Stimulated activated CD8-positive, alpha-beta memory T cell treated with anti-CD3 and anti-CD28 coated beads, Interleukin-12 subunit alpha, Interleukin-12 subunit beta, amount 100 ng/mL, for 4 hours (primary cell): ENCODE results near the gene UVSSA.
"Not testable (repeated sequence)": the region's sequence is repeated elsewhere in the genome, so short reads cannot be mapped to it uniquely, and the experiment has no call there.

Experiments
- DNase-seq: peaks from one replicate; pipeline ENCODE4 v3.0.0-alpha.2; 2020; ENCODE audit warnings: low read depth

UVSSA gene

GRCh38 chr4:1331591-1332353, 15.2 kb upstream of the UVSSA start:
- DNase-seq: no peak

- DNase-seq: no peak
These were observed 14.3 kb upstream of the UVSSA start for GRCh38 chr4:1332686-1333085.

DNA sequence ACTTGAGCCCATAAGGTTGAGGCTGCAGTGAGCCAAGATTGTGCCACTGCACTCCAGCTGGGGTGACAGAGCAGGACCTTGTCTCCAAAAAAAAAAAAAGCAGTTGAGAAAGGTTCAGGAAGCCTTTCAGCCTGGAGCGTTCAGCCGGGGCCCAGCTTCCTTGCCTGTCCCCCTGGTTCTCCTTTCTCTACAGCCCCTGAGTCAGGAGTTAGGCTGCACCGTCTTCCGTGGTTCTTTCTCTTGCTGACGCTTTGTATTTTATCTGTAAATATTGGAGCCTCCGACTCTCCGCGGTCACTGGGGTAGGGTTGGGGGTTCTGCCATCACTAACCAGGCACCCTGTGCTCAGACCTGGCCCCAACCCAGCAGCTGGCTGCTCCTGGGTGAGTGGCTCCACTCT, 13.8 kb upstream of the UVSSA start:
- DNase-seq: no peak

- not testable (repeated sequence) for DNase-seq
These were observed 13.0 kb upstream of the UVSSA start for GRCh38 chr4:1333851-1334578.

DNA sequence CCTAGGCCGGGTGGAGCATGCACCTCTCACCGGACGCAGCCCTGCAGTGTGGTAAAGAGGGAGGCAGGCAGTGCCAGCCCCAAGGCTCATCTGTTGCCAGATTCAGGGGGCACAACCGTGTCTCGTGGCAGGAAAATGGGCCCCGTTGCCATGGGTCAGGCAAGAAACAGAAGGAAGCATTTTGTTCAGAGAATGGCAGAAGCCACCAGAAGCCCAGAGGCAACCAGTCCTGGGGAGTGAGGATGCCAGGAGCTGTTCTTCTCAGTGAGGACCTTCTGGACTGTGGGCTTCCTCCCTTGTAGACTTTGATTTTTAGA, 12.5 kb upstream of the UVSSA start:
- DNase-seq: no peak

GRCh38 chr4:1335193-1335883, 11.7 kb upstream of the UVSSA start:
- DNase-seq: not testable (repeated sequence)

GRCh38 chr4:1336088-1336491, 10.9 kb upstream of the UVSSA start:
- DNase-seq: no peak

DNA sequence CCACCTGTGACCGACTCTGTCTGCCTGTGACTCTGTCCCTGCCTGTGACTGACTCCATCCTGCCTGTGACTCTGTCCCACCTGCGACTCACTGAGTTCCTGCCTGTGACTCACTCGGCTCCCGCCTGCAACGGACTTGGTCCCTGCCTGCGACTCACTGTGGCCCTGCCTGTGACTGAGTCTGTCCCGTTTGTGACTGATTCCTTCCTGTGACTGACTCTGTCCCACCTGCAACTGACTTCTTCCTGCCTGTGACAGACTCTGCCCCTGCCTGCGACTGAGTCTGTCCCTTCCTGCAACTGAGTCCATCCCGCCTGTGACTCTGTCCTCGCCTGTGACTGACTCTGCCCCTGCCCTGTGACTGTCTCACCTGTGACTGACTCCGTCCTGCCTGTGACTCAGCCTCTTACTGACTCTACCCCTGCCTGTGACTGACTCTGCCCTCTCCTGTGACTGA, 9.6 kb upstream of the UVSSA start:
- DNase-seq: peak; percentile 43

DNA sequence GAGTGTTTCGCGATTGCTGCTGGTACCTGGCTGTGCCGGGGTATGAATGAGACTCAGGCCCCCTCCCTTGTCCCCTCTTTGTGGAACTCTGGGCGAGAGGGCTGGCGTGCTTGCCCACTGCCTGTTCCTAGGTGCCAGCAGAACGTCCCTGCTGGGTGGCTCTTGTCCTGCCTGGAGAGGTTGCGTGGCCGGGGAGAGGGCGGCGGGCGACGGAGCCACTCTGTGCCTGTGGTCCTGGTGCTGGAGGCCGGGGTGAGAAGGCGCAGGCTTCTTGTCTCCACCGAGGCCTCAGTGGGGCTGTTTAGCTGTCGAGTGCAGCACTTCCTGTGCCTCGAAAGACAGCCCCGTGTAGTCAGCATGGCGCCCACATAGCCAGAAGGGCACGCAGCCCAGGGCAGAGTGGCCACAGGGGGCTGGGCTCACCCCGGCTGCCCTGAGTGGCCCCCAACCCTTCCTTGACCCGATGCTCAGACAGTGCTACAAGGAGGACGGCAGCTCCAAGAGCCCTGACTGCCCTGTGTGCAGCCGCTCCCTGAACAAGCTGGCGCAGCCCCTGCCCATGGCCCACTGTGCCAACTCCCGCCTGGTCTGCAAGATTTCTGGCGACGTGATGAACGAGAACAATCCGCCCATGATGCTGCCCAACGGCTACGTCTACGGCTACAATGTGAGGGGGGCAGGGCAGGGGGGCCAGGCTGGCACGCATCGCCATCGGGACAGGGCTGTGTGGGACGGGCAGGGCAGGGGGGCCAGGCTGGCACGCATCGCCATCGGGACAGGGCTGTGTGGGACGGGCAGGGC, 8.9 kb upstream of the UVSSA start:
- no peak for DNase-seq

DNA sequence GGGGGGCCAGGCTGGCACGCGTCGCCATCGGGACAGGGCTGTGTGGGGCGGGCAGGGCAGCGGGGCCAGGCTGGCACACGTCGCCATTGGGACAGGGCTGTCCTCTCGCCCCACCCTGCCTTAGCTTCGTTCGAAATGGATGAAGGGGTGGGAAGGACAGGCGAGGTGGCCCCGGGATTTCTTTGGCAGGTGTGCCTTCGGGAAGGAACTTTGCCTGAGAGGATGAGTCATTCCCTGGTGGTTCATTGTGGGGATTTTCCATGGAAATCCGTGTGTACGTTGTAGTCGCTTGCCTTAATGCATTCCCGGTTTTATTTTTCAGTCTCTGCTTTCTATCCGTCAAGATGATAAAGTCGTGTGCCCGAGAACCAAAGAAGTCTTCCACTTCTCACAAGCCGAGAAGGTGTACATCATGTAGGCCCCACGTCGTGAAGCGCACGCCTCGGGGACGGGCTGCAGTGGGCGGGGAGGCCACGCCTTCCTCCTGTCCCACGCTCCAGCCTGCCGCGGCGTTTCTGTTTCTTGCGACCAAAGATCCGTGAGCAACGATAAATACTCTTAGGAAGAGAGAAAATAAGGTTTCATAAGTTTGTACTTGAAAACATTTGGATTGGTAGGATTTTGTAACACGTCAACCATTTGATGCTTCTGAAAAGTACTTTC, 8.1 kb upstream of the UVSSA start:
- DNase-seq: no peak

DNA sequence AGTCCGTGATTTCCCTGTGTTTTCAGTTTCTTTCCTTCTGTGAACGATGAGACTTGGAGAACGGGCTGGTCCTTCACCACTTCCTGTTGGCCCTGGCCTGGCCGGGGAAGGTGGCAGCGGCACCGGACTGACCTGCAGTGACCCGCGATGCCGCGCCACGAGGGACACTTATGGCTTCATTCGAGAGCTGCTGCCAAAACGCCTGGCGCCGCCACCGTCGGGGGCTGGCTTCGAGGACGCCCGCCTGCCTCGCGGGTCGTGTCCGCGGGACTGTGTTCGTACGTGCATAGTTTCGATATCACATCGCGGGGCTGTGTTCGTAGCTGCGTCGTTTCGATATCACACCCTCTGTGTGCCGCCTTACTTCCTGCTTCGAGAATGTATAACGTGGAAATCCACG, 7.5 kb upstream of the UVSSA start:
- DNase-seq: no peak

GRCh38 chr4:1340181-1340747, 6.7 kb upstream of the UVSSA start:
- no peak for DNase-seq

GRCh38 chr4:1340861-1341260, 6.1 kb upstream of the UVSSA start:
- no peak for DNase-seq

- no peak for DNase-seq
These were observed 5.0 kb upstream of the UVSSA start for GRCh38 chr4:1342003-1342402.

GRCh38 chr4:1344696-1345095, 2.3 kb upstream of the UVSSA start:
- no peak for DNase-seq

- DNase-seq: no peak
These were observed 866 bp upstream of the UVSSA start for GRCh38 chr4:1345903-1346780.

DNA sequence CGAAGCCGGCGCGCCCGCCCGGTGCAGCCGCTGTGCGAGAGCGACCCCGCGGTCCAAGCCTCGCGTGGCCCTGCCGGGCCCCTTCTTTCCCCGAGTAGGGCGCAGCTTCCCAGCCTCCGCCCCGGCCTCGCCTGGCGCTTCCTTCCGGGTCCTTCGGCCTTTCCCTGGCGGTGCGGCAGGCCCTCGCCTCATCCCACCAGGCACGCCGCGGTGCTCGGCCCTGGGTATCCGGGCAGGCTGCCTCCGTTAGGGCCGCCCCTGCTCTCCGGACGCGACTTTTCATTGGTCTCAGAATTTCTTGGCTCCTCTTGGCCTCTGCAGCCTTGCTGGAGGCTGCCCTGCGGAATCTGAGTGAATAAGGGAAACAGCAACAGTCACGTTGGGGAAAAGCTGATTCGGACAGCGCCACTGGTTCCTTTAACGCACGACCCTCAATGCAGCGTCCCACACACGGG, 429 bp downstream of the UVSSA start:
- DNase-seq: no peak

DNA sequence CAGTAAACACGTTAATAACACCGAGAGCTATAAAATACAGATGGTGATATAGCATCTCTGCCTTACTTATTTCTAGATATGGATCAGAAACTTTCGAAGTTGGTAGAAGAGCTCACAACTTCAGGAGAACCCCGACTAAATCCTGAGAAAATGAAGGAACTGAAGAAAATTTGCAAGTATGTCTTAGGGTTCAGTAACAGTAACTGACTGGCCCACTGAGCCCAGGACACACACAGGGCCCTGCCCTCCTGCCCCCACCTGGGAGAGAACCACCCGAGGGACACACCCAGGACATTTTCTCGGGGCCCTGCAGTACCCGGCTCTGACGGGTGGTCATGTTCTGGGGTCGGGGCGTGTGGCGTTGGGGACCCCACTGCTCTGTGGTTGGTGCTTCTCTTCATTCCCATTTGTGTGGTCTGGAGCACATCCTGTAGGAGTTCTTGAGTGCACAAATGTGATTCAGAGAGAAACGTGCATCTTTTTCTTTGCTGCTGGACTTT, 1.1 kb downstream of the UVSSA start:
- no peak for DNase-seq

DNA sequence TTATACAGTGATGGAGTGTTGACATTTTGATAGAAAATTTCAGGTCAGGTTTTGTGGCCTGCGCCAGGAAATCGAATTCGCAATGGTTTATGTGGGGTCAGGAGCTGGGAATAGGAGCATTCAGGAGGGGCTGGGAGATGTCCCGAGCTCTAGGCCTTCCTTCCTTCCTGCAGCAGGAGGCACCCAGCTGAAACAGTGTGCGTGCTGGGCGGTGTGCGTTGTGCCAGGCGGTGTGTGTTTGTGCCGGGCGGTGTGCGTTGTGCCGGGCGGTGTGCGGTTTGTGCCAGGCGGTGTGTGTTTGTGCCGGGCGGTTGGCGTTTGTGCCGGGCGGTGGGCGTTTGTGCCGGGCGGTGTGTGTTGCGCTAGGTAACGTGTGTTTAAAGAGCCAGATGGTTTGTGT, 1.7 kb downstream of the UVSSA start:
- DNase-seq: no peak
